Stimulated activated CD8-positive, alpha-beta memory T cell treated with anti-CD3 and anti-CD28 coated beads, Interleukin-12 subunit alpha, Interleukin-12 subunit beta, amount 100 ng/mL, for 1 hour (primary cell): Measurements from ENCODE around the gene PIGQ.

ENCODE experiments used
- DNase-seq: peaks from one replicate; pipeline ENCODE4 v3.0.0-alpha.2; 2020; ENCODE audit warnings: low read depth

PIGQ gene

DNA sequence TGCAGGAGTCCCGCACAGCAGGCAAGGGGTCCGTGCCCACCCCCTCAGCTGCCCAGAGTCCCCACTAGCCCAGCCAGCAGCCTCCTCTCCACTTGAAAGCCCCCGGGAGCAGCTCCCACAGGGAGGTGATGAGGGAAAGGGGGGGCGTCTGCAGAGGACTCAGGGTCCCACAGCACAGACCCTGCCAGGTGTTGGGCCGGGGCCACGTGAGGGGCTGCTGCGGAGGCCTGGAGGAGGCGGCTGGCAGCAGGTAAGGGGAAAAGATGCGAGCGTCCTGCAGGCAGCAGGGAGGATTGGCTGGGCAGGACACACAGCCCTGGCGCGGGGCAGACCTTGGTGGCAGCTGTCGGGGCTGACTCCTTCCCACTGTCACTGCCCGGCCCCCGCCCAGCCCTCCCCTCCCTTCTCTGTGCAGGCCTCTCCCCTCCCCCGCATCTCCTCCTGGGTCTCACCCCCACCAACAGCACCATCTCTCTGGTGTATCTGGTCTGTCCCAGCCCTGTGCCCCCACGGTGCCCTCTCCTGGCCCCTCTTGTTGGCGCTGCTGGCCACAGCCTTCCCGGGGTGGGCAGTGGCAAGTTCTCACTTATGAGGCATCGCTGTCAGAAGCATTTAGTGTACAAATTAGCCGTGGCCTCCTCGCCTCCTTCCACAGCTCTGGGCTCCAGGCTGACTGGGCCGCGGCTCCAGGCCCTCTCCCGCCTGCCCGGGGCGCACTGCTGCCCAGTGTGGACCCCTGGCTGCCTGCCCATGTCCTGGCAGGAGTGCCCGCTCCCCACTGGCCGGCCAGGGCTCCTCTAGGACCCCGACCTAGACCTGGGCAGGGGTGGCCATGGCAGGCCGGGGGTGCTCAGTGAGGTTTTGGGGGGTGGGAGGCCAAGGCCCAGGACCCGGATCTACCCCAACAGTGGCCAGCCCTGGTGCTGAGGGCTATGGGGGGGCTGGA is 14.0 kb upstream of the PIGQ start:
- no peak for DNase-seq

DNA sequence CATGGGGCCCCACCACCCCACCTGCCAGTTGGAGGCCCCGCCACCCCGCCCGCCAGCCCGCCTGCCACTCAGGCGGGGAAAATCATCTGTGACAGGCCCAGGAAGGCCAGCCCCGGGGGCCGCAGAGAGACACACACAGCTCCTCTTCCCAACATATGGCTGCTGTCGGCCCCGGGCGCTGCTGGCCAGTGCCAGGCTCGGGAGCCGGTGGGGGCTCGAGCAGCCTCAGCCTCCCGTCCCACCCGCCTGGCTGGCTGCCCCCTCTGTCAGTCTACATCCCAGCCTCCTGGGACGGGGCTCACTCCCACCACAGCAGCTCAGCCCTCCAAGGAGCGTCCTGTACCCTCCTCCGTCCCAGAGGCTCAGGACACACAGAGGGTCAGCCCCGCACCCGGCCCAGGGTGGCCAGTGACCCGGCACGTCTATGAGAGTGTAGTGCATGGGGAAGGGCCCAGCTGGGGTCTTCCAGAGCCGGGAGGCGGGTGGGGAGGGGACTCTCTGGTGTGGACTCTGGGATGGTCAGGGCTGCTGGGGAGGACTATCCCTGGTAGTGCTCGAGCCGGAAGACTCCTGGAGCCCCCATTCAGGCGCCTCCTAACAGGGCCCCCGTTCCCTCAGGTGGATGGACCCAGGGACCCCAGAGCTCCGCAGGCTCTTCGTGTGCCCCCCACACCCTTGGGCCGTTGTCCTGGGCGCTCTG is 13.1 kb upstream of the PIGQ start:
- DNase-seq: no peak

DNA sequence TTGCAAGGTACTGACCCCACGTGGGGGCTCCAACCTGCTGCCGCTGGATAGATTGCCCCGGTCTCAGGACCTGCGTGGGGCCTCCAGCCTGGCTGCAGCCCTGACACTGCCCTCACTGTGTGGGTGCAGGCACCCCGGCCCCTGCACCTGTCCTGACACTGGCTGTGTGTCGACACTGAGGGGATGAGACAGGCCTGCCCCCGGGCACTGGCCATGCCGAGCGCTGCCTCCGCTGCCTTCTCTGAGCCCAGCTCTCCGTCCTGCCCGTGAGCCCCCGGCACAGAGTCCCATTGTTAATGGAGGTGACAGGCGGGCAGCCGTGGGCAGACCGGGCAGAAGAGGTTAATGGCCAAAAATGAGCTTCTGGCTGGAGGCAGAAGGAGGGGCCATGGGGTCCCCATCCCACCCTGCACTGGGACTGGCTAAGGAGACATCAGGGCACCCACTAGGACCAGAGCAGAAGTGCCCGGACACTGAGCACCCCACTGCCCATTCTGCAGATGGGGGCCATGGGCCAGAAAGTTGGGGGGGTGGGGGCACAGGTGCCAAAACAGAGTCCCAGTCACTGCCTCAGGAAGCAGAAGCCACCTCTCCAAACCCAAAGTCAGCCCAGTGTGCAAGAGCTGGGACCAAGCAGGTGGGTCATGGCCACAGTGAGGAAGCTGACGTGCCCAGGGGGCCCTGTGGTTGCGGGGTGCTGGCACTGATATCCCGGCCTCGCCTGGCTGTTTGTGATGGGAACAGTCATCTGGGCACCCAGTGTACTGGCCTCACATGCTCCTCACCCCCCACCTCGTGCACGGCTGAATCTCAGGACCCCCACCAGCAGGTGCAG is 12.1 kb upstream of the PIGQ start:
- DNase-seq: no peak

DNA sequence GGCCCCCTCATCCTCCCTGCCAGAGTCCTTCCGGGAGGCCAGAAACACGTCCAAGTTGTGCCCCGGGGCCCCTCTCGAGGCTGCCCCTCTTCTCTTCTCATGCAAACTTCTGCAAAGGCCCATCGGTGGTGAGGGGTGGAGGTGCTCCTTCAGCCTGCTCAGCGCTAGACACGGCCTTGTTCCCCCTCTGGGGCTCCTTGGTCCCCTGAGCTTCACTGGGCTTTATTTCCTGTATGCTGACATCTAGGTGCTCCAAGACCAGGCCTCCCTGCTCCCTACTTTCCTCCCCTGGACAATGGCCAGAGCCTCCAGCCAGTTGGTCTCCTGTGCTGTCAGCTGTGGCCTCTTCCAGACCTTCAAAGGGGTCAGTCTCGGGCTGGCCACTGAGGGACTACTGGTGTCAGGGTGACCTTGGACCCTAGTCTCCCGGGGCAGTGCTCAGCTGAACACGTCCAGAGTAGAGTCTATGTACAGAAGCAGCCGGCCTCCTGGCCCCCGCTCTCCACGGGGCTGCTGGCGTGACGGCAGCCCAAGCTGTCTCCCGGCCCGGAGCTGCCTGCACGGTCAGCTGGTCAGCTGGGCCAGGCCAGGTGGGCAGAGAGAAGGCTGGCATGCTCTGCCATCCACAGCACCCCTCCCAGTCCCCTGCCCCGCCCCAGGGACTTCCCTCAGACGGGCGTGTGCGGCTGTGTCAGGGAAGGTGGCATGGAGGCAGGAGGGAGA is 11.3 kb upstream of the PIGQ start:
- no peak for DNase-seq

DNA sequence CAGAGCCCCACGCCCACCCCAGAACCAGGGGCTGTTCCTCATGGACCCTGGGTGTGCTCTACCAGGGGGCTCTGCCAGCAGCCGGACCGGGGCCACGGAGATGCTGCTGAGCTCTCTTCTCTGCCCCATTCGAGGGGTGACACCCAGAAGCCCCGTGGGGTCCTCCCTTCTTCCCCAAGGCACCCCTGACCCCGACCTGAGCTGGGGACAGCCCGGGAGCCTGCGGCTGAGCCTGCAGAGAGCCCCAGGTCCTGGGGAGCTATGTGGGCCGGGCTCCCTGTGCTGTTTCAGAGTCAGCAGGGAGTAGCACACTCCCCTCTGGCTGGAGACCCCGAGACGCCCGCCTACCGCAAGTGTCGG is 10.8 kb upstream of the PIGQ start:
- no peak for DNase-seq

DNA sequence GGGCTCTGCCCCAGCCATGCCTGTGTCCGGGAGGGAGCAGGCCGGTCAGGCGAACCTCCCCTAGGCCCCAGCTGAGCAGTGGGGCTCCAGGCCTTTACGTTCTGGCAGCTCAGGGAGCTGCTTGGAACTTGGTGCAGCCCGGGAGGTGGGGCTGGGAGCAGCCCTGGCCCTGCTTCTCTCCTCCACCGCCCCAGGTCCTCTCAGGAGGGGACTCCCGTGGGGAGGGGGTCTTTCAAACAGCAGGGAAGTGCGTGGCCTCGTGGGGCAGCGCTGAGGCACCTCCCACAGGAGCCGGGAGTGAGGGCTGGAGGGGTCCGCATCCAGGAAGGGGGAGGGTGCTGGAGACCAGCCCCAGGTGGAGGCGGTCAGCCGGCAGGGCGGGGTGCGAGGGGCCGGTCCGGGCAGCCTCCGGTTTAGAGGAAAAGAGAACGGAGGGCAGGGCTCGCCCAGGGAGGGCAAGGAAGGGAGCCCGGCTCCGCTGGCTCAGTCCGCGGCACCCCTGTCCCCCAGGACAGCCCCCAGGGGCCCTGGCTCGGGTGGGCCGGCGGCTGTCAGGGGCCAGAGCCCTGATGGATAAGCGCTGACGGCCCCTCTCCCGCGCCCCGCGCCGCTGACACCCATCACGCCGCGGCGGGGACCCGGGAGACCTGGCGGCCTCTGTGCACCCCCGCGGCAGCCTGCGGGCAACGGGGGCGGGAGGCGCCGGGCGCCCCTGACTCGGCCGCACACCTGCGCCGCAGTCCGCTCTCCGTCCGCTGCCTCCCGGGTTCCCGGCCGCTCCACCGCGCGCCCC is 10.2 kb upstream of the PIGQ start:
- no peak for DNase-seq

DNA sequence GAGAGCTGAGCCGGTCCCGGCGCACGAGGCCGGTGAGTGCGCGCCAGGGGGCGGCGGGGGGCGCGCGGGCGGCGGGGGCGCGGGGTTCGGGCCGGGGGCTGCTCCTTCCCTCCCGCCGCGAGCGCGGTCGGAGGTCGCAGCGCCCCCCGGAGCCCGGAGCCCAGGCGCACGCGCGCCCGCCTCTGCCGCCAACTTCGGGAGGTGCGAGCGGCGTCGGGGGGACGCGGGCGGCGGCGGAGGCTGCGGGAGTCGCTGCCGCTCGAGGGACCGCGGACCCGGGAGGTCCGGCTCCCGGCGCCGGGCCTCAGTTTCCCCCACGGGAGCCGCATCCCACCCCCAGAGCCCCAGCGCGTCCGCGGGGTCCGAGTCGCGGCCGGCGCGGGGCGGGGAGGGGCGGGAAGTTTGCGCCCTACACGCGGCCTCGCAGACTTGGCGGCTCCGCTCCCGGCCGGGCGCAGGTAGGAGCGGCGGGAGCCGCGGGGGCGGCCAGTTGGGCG is 9.5 kb upstream of the PIGQ start, which contains the start of gene PRR35:
PRR35 (plus strand) TSS at position 191 of the 497 bp plus-strand sequence. CDS start 2,901 bp downstream, outside the sequence.
- no peak for DNase-seq

DNA sequence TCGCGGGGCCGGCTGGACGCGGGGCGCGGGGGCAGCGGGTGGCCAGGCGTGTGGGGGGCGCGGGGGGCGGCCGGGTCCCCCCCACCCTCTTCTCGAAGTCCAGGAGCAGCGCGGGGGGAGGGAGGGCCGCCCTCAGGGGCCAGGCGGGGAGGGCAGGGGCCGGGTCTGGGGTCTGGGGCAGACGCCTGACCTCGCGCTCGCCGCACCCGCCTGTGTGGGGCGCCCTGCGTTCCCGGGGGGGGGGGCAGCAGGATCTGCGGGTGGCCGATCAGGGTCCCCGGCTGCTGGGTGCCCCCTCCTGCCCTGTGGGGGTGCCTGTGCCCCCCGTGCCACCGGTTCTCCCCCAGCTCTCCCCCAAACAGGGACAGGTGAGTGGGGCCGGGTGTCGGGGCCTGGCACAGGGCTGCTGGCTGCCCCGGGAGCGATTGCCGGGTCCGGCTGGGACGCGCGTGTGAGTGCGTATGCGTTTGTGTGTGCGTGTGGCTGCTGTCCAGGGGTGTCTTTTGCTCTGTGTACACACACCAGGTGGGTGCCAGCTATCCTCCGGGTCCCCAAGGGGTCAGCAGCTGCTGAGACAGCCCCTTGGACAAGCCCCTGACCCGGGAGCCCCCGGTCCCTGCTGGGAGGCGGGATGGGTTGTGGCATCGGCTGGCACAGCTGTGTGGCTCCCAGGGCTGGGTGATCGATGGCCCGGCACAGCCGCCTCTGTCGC is 8.9 kb upstream of the PIGQ start:
- DNase-seq: no peak

DNA sequence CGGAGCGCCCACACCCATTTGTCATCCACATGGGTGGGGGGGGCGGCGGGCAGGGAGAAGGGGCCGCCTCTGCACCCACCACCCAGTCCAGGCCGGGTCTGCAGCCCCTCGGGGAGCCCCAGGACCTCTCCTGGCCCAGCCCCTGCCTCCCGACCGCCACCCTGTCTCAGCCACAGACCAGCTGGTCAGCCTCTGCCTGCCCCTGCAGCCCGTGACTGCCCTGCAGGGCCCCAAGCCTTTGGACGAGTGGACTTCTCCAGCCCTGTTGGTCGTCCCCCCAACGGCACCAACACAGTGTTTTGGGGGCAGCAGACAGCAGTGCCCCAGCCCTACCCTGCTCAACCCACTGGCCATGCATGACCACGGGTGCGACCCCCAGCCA is 8.4 kb upstream of the PIGQ start:
- DNase-seq: no peak

DNA sequence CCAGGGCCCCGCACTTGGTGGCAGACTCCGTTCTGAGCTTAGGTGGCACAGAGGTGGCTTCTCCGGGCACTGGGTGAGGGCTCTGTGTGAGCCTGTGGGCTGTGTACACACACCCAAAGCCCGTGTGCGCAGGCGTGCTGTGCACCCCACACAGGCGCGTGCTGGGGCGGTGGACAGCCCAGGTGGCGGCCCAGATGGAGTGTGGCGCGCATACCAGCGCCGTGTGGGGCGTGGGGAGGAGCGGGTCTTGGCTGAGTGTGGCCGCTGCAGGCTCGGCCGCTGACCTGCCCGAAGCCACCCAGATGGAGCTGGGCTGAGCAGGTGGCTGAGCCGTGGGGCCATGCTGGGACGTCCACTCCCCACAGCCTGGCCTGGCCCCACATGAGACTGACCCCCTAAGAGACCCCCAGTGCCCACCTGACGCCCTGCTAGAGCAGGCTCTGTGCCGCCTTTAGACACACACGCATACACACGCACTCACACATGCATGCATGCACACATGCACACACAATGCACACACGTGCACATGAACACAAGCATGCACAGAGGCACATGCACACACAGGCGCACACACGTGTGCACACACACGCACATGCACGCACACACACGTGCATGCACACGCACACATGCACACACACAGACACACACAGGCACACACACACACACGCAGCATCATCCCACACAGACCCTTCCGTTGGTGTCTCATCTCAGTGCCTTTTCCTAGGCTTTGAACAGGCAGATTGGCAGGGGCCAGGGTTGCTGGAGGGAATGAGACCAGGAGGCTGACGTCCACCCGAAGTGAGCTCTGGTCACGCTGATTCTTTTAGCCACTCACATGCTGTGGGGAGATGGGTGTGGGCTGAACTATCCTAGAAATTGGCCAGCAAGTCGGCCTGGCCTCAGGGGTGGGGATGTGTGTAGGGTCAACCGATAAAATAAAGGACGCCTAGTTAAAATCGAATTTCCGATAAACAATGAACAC is 7.5 kb upstream of the PIGQ start:
- no peak for DNase-seq

DNA sequence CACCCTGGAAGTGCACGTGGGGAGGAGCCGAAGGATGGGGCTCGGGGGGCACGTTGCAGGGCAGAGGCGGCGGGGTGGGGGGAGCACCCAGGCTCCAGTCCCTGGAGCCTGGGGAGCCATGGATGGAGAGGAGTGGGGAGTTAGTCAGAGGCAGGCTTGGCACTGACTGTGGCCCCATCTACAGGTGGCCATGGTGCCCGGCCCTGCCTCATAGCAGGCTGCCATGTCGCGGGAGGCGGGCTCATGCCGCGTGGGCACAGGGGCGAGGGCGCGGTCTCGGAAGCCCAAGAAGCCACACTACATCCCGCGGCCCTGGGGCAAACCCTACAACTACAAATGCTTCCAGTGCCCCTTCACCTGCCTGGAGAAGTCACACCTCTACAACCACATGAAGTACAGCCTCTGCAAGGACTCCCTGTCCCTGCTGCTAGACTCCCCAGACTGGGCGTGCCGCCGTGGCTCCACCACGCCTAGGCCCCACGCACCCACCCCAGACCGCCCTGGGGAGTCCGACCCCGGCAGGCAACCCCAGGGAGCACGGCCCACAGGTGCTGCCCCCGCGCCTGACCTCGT is 6.6 kb upstream of the PIGQ start:
- DNase-seq: no peak

DNA sequence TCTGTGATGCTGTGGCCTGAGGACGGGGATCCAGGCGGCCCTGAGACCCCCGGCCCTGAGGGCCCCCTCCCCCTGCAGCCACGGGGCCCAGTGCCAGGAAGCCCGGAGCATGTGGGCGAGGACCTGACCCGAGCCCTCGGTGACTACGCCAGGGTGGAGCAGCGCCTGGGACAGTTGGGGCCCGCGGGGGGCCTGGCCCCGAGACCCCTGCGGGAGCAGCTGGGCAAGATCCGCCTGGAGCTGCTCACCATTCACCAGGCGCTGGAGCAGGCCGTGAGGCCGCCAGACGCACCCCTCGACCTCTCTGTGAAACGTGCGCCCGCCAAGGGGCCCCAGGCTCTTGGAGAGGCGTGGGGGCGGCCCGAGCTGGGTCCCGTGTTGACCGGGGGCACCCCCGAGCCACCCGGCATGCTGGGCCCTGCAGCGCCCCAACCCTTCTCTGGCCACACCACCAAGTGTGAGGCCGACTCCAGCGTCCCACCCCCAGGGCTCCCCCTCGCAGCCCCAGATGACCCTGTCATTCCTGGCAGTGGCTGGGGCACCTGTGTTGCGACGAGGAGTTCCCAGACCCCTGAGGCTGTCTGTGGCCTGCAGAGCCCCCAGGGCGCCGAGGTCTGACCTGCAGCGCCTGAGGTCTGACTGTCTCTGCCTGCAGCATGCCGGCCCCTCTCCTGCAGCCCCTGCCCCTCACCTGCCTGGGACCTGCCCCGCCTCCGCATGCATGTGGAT is 4.9 kb upstream of the PIGQ start:
- no peak for DNase-seq

DNA sequence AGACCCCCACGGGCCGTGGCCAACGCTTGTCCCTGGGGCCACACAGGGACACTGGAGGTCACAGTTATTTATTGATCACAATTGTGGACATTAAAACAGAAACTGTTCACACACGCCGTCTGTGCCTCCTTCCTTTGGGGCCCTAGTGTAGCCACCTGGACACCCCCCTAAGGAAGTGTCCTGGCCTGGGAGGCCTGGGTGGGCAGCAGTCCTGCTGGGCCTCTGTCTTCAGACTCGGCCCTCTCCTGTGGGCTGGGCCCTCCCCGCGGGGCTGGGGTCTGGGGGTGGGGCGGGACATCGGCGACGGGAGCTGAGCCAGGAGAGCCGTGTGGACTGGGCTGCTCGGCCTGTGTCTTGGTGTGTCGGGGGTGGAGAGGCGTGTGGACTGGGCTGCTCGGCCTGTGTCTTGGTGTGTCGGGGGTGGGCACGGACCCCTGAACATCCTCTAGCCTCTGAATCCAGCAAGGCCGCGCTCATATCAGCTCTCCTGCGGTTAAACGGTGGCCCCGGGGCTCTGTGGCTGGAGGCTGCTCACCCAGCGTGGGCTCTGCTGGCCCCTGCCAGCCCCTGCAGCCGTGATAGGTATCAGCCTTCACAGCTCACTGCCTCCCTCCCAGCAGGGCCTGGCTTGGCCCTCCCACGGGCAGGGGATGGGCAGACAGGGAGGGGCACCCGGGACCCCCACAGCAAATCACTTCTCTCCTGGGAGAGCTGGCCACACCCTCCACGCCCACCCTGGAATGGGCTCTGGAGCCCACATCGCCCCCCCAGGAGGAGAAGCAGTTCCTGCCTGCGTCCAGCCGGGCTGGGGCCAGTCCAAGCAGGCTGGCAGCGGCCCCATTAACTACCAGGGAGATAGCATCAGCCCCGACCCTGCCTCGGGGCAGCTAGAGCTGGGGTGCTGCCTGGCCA is 4.1 kb upstream of the PIGQ start:
- no peak for DNase-seq

DNA sequence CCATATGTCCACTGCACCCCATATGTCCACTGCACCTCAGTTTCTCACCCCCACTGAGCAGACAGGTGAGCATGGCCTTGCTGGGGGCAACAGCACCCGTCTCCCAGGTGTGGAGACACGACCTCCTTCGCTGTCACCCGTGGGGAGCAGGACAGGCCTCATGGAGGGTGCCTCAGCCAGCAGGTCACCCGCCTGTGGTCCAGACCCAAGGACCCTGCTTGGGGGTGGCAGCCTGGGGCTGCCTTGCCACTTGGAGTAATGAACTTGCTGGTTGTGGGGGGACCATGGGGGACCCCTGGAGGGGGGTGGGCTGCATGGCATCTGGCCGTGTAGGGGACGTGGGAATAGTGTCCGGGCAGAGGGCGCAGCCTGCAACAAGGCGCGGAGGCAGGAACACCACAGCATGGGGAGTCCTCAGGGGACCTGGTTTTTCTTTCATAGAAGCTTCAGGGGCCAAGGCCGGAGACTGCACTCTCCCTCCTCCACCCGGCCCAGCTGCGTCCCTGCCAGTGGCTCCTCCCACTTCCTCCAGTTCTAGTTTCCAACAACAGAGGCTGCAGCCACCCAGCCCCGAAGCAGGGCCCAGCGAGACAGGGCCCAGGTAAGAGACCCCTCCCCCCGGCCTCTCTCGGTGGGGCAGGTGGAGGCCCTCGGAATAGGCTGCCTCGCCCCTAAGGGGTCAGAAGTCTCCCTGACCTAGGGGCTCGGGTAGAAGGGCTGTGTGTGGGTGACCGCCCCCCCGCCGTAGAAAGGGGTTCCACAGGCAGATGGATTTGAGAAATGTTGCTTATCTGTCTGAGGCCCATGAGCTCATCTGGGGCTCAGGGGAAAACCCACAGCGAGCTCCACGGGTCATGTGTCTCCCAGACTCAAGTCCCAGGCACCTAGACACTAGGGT is 3.0 kb upstream of the PIGQ start, which contains the start of gene NHLRC4:
NHLRC4 (plus strand) TSS at position 531 of the 898 bp plus-strand sequence. CDS start 1,043 bp downstream, outside the sequence.
- no peak for DNase-seq
